Stimulated activated CD8-positive, alpha-beta memory T cell treated with anti-CD3 and anti-CD28 coated beads, Interleukin-4, amount 100 ng/mL, for 48 hours (primary cell): ENCODE data around the gene POU4F1.

Source experiments
- DNase-seq: peaks from one replicate; pipeline ENCODE4 v3.0.0-alpha.2; 2020

POU4F1 gene

GRCh38 chr13:78606471-78607408 is 3.4 kb upstream of the POU4F1 start:
- DNase-seq, result no peak

DNA sequence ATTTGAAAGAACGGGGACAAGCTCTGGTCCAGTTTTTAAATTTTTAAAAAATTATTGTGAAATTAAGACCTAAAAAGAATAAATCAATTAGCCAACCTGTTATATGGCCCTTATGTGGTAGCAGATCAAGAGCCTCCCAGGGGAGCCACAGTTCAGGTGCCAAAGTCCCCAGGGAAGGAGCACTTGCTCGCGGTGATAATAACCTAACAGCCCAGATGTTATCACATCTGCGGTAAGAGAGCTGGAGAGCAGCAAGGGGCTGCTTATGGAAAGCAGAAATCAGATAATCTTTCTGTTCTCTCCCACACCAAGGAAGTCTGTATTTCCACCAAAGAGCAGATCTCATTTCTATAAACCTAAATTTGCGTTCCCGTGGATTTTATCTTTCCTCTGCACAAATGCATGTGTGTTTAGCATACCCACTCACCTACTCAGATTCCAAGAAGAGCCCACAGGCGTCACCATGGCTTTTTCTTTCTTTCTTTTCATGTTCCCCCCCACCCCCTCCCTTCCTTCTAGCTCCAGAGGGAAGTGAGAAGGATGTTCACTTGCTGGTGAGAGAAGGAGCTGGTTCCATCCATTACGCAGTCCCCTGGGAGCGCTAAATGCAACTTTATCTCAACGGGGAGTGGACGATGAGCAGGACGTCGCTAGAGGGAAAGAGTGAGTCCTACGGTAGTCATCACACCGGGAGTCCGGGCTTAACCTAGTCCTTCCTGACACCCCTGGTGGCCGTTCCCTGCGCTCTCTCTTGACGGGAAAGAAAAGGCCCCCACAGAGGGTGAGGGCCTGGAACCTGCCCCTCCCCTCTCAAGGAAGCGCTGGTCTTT is 1.6 kb upstream of the POU4F1 start:
- DNase-seq, result no peak

GRCh38 chr13:78602561-78603239 is 652 bp downstream of the POU4F1 start:
- no peak for DNase-seq

- no peak for DNase-seq
These were observed 1.3 kb downstream of the POU4F1 start for GRCh38 chr13:78601874-78602560.

- DNase-seq, result no peak
These were observed 2.1 kb downstream of the POU4F1 start for GRCh38 chr13:78601124-78601873.

DNA sequence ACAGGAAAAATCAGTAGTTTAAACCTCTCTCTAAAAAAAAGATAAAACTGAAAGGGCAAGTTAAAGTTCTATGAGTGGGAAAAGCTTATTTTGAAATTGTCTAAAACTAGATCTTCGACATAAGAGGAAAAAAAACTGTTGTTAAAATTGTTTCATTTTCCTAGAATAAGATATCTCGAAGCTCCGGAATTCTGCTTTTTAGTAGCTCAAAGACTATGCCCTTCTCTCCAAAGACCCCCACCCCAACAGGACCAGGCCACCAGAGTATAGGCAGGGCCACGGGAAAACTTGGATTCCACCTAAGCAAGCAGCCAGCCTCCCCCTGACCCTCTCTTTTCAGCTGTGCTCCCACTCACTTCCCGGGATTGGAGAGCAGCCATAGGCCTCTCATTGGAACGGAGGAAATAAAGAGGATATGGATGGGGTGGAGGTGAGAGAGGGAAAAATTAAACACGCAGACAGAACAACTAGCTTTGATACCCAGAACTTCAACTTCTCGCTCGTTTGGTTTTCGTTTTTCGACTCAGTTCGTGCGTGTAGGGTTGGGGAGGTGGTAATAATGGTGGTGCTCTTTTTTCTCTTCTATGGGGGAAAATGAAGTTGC is 3.0 kb downstream of the POU4F1 start:
- DNase-seq, result no peak

DNA sequence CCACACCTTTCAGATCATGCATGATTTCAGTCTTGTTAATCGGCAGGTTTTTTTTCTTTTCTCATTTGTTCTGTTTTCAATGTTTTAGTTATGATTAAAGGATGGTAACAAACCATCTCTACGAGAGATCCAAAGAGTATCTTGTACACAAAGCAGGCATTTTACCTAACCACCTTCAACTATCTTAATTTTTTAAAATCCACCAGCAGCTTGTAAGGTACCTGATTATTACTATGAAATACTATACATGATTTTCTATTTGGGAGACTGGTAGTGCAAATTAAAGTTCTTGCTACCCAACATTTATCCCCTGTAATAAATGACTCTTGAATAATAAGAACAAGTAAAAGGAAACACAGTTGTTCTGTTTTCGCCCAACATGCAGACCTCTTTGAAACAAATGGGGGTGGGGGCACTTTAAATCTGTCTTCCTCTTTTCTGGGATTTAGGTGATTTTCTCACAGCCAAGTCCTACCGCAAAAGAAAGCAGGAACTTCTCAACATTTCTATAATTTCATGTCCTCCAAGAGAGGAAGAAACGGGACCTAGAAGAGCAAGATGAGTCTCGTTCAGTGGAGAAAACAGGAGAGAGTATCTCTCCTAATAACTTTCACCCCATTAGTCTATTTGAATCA is 3.6 kb downstream of the POU4F1 start:
- DNase-seq, result no peak

DNA sequence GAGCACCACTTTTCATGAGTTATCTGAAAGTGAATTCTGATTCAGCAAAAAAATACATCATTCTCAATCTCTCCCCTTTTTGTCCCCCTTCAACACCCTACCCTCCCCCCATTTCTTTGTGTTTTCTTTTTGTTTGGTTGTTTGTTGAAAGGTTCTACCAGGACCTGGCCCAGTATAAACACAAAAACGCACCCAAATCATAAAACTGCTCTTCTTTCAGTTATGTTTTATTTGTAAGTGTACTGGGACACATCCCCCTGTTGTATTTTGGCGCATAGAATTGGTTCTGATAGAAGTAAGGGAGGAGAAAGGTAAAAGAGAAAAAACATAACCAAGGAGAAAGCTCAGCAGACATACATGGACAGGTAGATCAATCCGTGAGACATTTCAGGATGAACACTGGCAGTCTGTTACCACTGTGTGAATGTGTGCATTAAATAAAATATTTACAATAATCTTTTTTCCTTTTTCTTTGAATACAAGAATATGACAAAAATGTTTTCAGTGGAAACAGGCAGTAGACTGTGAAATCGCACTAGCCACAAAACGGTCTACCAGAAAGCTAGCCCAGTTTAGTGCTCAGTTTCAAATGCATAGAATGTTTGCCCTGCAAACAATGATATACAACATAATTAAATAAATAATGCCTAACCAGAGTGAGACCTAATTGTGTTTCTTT is 4.2 kb downstream of the POU4F1 start:
- DNase-seq, result no peak

DNA sequence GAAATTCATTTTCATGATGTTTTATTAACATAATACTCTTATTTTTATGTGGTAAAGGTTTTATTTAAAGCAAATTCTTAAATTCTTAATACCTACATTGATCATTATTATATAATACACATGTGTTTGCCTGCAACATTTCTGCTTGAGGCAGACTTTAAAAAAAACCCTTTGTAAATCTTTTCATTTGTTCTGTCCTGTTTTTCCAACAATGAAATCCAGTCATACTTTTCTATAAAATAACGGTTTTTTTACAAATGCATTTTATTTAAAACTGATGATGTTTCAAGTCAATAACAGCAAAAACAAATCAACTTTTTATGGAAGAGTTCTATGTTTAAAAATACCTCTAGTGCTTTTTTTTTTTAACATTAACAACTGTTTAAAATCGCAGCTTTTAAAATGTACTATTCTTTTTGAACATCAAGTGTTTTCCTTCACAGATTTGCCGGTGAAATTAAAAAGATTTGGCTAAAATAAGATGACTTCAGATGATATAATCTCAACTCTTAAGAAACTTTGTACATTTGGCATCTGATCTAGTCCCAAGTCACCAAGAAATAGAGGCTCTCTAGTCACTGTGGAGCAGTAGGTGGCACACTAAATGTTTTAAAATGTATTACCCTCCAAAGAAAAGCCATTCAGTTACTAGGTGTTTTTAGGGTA is 5.1 kb downstream of the POU4F1 start:
- no peak for DNase-seq

DNA sequence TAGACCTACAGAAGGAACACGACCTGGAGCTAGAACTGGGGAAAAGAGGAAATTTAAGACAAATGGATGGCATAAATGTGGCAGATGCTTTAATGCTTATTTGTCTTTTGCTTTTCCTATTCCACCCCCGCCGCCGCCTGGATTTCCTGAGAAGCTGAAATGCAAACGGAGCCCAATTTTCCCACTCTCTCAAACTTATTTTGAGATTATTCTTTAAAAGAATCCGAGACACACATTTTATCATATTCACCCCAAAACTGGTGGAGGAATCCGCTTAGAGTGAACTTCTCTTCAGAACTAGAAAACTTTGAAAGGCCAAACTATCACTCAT is 5.8 kb downstream of the POU4F1 start:
- DNase-seq, result no peak

DNA sequence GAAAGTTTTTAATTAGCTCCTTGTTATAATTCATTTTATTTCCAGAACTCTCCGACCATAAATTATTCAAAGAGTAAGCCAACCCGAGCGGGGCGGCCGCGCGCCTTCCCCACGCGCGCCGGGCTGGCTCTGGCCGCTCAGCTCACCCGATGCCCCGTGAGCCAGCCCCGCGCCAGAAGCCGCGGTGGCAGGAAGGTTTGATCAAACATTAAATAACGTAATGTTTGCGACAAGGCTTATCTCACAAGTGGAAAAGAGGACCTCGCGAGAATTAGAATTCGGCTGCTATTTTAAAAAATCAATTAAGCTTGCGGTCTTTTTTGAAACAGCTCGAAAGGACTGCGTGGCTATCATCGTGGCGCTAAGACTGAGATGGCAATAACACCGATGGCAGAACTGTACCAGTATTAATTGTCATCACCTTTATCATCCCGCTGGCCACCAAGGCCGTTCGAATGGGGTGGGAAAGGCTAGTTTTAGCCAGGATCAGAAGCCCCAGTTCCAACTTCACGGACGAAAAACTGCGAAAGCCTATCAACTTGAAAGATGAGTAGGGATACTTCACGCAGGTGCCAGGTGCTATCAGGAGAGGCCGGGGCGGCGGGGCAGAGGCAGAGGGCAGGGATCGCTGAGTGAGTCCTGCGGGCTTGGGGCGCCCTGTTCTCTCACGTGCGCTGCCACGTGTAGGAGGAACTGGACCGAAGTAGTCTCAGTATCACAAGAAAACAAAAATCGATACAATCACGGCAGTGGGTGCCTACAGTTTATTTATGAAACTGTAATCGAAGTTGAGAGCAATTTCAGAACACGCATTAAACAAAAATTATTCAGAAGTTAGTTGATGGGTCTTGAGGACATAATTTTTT is 6.4 kb downstream of the POU4F1 start:
- DNase-seq, result no peak

GRCh38 chr13:78596399-78596735 is 7.0 kb downstream of the POU4F1 start:
- no peak for DNase-seq

- DNase-seq, result no peak
These were observed 7.6 kb downstream of the POU4F1 start for GRCh38 chr13:78595495-78596398.

- DNase-seq, result no peak
These were observed 8.8 kb downstream of the POU4F1 start for GRCh38 chr13:78594456-78594975.

- DNase-seq, result no peak
These were observed 9.5 kb downstream of the POU4F1 start for GRCh38 chr13:78593652-78594455.

DNA sequence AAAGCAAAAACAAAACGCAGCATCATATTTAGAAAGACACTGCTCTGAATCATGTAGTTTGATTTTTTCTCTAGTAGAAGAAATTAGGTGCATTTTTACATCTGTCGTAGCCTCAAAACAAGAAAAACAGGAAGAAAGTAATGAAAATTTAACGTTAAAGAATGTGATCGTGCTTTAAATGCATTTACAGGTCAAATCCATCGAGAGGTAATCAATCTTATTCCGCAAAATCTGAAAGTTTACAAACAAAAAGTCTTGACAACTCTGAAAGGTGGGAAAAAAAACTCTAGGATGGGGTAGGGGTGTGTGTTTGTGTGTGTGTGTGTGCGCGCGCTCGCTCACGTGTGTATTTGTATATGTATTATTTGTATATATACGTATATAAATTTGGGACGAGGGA is 10.2 kb downstream of the POU4F1 start:
- DNase-seq, result no peak

GRCh38 chr13:78592584-78592983 is 10.8 kb downstream of the POU4F1 start:
- no peak for DNase-seq
